Measurements from ENCODE around the gene CAPN9.
"Not testable (repeated sequence)": the region's sequence is repeated elsewhere in the genome, so short reads cannot be mapped to it uniquely, and the experiment has no call there.

CAPN9 gene

GRCh38 chr1:230747127-230747730, at the start of gene CAPN9:
Gene CAPN9, plus strand, starts transcription at chr1:230747388. Its CDS starts 109 bp downstream, at chr1:230747497.
- no peak within 1 kb of the TSS for H3K27ac ChIP-seq
- DNase-seq (ENCODE audit: low read depth, low spot score), result no peak

GRCh38 chr1:230698130-230698529, 49.1 kb upstream of the CAPN9 start:
- DNase-seq (ENCODE audit: low read depth, low spot score), result no peak
- H3K27ac ChIP-seq, result no peak overlapping the region

- DNase-seq (ENCODE audit: low read depth, low spot score); H3K27ac ChIP-seq: not testable (repeated sequence)
These were observed 48.2 kb upstream of the CAPN9 start for GRCh38 chr1:230698964-230699363.

GRCh38 chr1:230699716-230700115, 47.5 kb upstream of the CAPN9 start:
- no peak overlapping the region for H3K27ac ChIP-seq
- no peak for DNase-seq (ENCODE audit: low read depth, low spot score)

GRCh38 chr1:230700132-230700531, 47.1 kb upstream of the CAPN9 start:
- H3K27ac ChIP-seq, result no peak overlapping the region
- no peak for DNase-seq (ENCODE audit: low read depth, low spot score)

- H3K27ac ChIP-seq, result no peak overlapping the region
- DNase-seq (ENCODE audit: low read depth, low spot score), result no peak
These were observed 45.8 kb upstream of the CAPN9 start for GRCh38 chr1:230701434-230701833.

- H3K27ac ChIP-seq, result no peak overlapping the region
- no peak for DNase-seq (ENCODE audit: low read depth, low spot score)
These were observed 45.1 kb upstream of the CAPN9 start for GRCh38 chr1:230701895-230702768.

GRCh38 chr1:230702934-230703678, 44.1 kb upstream of the CAPN9 start:
- no peak for DNase-seq (ENCODE audit: low read depth, low spot score)

GRCh38 chr1:230703679-230704385, 43.4 kb upstream of the CAPN9 start:
- no peak for DNase-seq (ENCODE audit: low read depth, low spot score)
- H3K27ac ChIP-seq, result no peak overlapping the region

More at GRCh38 chr1:230702934-230703678, 44.1 kb upstream of the CAPN9 start:
- no peak overlapping the region for H3K27ac ChIP-seq

- no peak for DNase-seq (ENCODE audit: low read depth, low spot score)
- H3K27ac ChIP-seq, result no peak overlapping the region
These were observed 42.4 kb upstream of the CAPN9 start for GRCh38 chr1:230704830-230705229.

- no peak overlapping the region for H3K27ac ChIP-seq
- DNase-seq (ENCODE audit: low read depth, low spot score), result no peak
These were observed 41.7 kb upstream of the CAPN9 start for GRCh38 chr1:230705289-230706019.

GRCh38 chr1:230706020-230706699, 41.0 kb upstream of the CAPN9 start:
- no peak overlapping the region for H3K27ac ChIP-seq
- DNase-seq (ENCODE audit: low read depth, low spot score), result no peak

- no peak for DNase-seq (ENCODE audit: low read depth, low spot score)
- no peak overlapping the region for H3K27ac ChIP-seq
These were observed 40.1 kb upstream of the CAPN9 start for GRCh38 chr1:230706887-230707731.

- DNase-seq (ENCODE audit: low read depth, low spot score), result no peak
- no peak overlapping the region for H3K27ac ChIP-seq
These were observed 39.2 kb upstream of the CAPN9 start for GRCh38 chr1:230707732-230708630.

- DNase-seq (ENCODE audit: low read depth, low spot score), result no peak
- H3K27ac ChIP-seq, result no peak overlapping the region
These were observed 38.3 kb upstream of the CAPN9 start for GRCh38 chr1:230708631-230709580.
